SK-N-SH treated with all-trans-retinoic acid at 6 μM for 48 hours (cell line): Measurements from ENCODE around the gene STX10.

Experiments used
- ATAC-seq: fragments of 200-7000 bp; cut with Tn5 transposase; 3 replicates; pipeline ENCODE4 v1.9.1; 2020; ENCODE audit warnings: mild to moderate bottlenecking, moderate library complexity
- ARNTL ChIP-seq: fragments of 450-650 bp; formaldehyde crosslinking; IDR thresholded peaks from 2 replicates; pipeline ENCODE4 v1.5.0; 2020; ENCODE audit warnings: low read depth, mild to moderate bottlenecking, moderate library complexity, borderline replicate concordance
- BACH2 ChIP-seq: fragments of 250-450 bp; sonication (Bioruptor Pico); IDR thresholded peaks from 2 replicates; pipeline ENCODE4 v1.9.0; 2021; ENCODE audit warnings: mild to moderate bottlenecking, borderline replicate concordance
- CREB5 ChIP-seq: fragments of 250-450 bp; sonication (Bioruptor Pico); IDR thresholded peaks from 2 replicates; pipeline ENCODE4 v1.5.1; 2020; ENCODE audit warnings: low read depth, mild to moderate bottlenecking, moderate library complexity
- CSDC2 ChIP-seq: fragments of 250-450 bp; sonication (Bioruptor Pico); IDR thresholded peaks from 2 replicates; pipeline ENCODE4 v1.5.0; 2020; ENCODE audit warnings: mild to moderate bottlenecking, moderate library complexity
- CSRNP3 ChIP-seq: fragments of 250-450 bp; sonication (Bioruptor Pico); IDR thresholded peaks from 2 replicates; pipeline ENCODE4 v1.5.1; 2021; ENCODE audit warnings: mild to moderate bottlenecking, moderate library complexity
- ESRRG ChIP-seq: fragments of 250-450 bp; sonication (Bioruptor Pico); IDR thresholded peaks from 2 replicates; pipeline ENCODE4 v1.6.1; 2021; ENCODE audit warnings: mild to moderate bottlenecking
- GLIS3 ChIP-seq: fragments of 250-450 bp; sonication (Bioruptor Pico); IDR thresholded peaks from 2 replicates; pipeline ENCODE4 v1.5.0; 2020; ENCODE audit warnings: mild to moderate bottlenecking, moderate library complexity
- ISL1 ChIP-seq: fragments of 250-450 bp; sonication (Bioruptor Pico); IDR thresholded peaks from 2 replicates; pipeline ENCODE4 v2.1.2; 2022; ENCODE audit warnings: mild to moderate bottlenecking, moderate library complexity
- OSR1 ChIP-seq: fragments of 250-450 bp; sonication (Bioruptor Pico); IDR thresholded peaks from 2 replicates; pipeline ENCODE4 v1.8.0; 2022; ENCODE audit warnings: moderate library complexity, mild to moderate bottlenecking, inconsistent platforms
- PATZ1 ChIP-seq: fragments of 250-450 bp; sonication (Bioruptor Pico); IDR thresholded peaks from 2 replicates; pipeline ENCODE4 v1.8.0; 2020; ENCODE audit warnings: mild to moderate bottlenecking, moderate library complexity, borderline replicate concordance
- POU6F1 ChIP-seq: fragments of 250-450 bp; sonication (Bioruptor Pico); IDR thresholded peaks from 2 replicates; pipeline ENCODE4 v1.8.0; 2021; ENCODE audit warnings: low read depth, mild to moderate bottlenecking, moderate library complexity, borderline replicate concordance
- PPARA ChIP-seq: fragments of 250-450 bp; sonication (Bioruptor Pico); IDR thresholded peaks from 2 replicates; pipeline ENCODE4 v1.5.0; 2020; ENCODE audit warnings: mild to moderate bottlenecking, borderline replicate concordance
- RARB ChIP-seq: fragments of 250-450 bp; sonication (Bioruptor Pico); IDR thresholded peaks from 2 replicates; pipeline ENCODE4 v1.8.0; 2021; ENCODE audit warnings: mild to moderate bottlenecking, moderate library complexity
- SNAI2 ChIP-seq: fragments of 250-450 bp; sonication (Bioruptor Pico); IDR thresholded peaks from 2 replicates; pipeline ENCODE4 v1.5.0; 2020; ENCODE audit warnings: mild to moderate bottlenecking, moderate library complexity
- TCF4 ChIP-seq: fragments of 250-450 bp; sonication (Bioruptor Pico); IDR thresholded peaks from 2 replicates; pipeline ENCODE4 v1.8.0; 2021; ENCODE audit warnings: mild to moderate bottlenecking, moderate library complexity, borderline replicate concordance
- TOX ChIP-seq: fragments of 250-450 bp; sonication (Bioruptor Pico); IDR thresholded peaks from 2 replicates; pipeline ENCODE4 v1.8.0; 2021; ENCODE audit warnings: mild to moderate bottlenecking, moderate library complexity, borderline replicate concordance
- ZC3H10 ChIP-seq: fragments of 250-450 bp; sonication (Bioruptor Pico); IDR thresholded peaks from 2 replicates; pipeline ENCODE4 v1.5.1; 2021; ENCODE audit warnings: mild to moderate bottlenecking, moderate library complexity
- ZFP3 ChIP-seq: fragments of 250-450 bp; sonication (Bioruptor Pico); IDR thresholded peaks from 2 replicates; pipeline ENCODE4 v1.5.0; 2020; ENCODE audit warnings: mild to moderate bottlenecking, moderate library complexity
- ZFP30 ChIP-seq: fragments of 450-650 bp; formaldehyde crosslinking; IDR thresholded peaks from 2 replicates; pipeline ENCODE4 v1.5.0; 2022; ENCODE audit warnings: mild to moderate bottlenecking, moderate library complexity
- ZNF70 ChIP-seq: fragments of 450-650 bp; formaldehyde crosslinking; IDR thresholded peaks from 2 replicates; pipeline ENCODE4 v1.5.0; 2020; ENCODE audit warnings: mild to moderate bottlenecking, moderate library complexity
- ZNF8 ChIP-seq: fragments of 450-650 bp; formaldehyde crosslinking; IDR thresholded peaks from 2 replicates; pipeline ENCODE4 v1.5.0; 2020; ENCODE audit warnings: mild to moderate bottlenecking, moderate library complexity

The STX10 gene

GRCh38 chr19:13120031-13120430 is 30.1 kb downstream of the STX10 start:
- no peak for TF ChIP-seq CSDC2 (CRISPR knock-in tag)
- no peak for TF ChIP-seq BACH2 (CRISPR knock-in tag)
- no peak for TF ChIP-seq GLIS3 (CRISPR knock-in tag)
- TF ChIP-seq POU6F1 (CRISPR knock-in tag): no peak
- no peak for TF ChIP-seq ARNTL
- no peak for TF ChIP-seq PPARA (CRISPR knock-in tag)
- TF ChIP-seq ZNF70 (CRISPR knock-in tag): no peak
- ATAC-seq: no peak

GRCh38 chr19:13119627-13120026 is 30.5 kb downstream of the STX10 start:
- no peak for ATAC-seq
- TF ChIP-seq ZFP30 (no peak), CSRNP3 (CRISPR knock-in tag) (no peak), ZNF70 (CRISPR knock-in tag) (no peak), RARB (CRISPR knock-in tag) (no peak), ZNF8 (no peak)

GRCh38 chr19:13118424-13119193 is 31.6 kb downstream of the STX10 start:
- no peak; the same call in 2 of the 3 replicates for ATAC-seq
- no peak for TF ChIP-seq ZNF70 (CRISPR knock-in tag)
- no peak for TF ChIP-seq CREB5 (CRISPR knock-in tag)
- TF ChIP-seq ZNF8: no peak
- no peak for TF ChIP-seq CSDC2 (CRISPR knock-in tag)
- TF ChIP-seq PPARA (CRISPR knock-in tag): no peak
- TF ChIP-seq OSR1 (CRISPR knock-in tag): no peak
- no peak for TF ChIP-seq ARNTL
- no peak for TF ChIP-seq ISL1 (CRISPR knock-in tag)
- TF ChIP-seq ZFP3 (CRISPR knock-in tag): no peak
- TF ChIP-seq PATZ1 (CRISPR knock-in tag): no peak
- TF ChIP-seq ESRRG (CRISPR knock-in tag): no peak
- TF ChIP-seq POU6F1 (CRISPR knock-in tag): no peak
- no peak for TF ChIP-seq SNAI2
- no peak for TF ChIP-seq TCF4 (CRISPR knock-in tag)
- no peak for TF ChIP-seq BACH2 (CRISPR knock-in tag)
- TF ChIP-seq ZC3H10: no peak
- no peak for TF ChIP-seq TOX (CRISPR knock-in tag)
- no peak for TF ChIP-seq CSRNP3 (CRISPR knock-in tag)
